SK-N-DZ (cell line): ENCODE measurements around the gene NEMF.
"Not testable (repeated sequence)": the region's sequence is repeated elsewhere in the genome, so short reads cannot be mapped to it uniquely, and the experiment has no call there.

Experiments used
- DNase-seq: peaks from one replicate; pipeline ENCODE4 v3.0.0-alpha.2; 2015; ENCODE audit warnings: low spot score
- small RNA-seq, 2 experiments: library from RNA; depleted of rRNA; stranded (forward); fragments of <200 nt; gene quantifications; one replicate each; pipeline ENCODE3, GENCODE V24; 2014

Gene NEMF

DNA sequence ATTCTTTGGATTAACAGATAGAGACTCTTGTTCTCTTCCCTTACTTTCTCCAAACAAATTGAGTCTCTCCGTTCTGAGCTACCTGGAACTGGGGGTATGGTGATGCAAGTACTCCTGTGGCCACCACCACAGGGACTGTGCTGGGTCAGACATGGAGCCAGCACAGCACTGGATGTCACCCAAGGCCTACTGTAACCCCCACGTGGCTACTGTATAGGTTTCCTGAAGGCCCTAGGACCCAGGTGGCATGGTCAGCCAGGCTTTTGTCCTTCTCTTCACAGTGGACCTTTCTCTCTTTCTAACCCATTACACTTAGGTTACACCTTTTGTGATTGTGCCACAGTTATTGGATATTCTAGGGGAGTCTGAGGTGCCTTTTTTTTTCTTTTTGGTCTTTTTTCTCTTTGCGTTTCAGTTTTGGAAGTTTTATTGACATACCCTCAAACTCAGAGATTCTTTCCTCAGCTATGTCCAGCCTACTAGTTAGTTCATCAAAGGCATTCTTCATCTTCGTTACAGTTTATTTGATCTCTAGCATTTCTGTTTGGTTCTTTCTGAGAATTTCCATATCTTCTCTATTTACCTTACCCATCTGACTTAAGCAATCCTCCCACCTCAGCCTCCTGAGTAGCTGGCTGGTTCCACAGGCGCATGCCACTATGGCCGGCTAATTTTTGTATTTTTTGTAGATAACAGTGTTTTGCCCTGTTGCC is 90.6 kb downstream of the NEMF start:
- DNase-seq: no peak

DNA sequence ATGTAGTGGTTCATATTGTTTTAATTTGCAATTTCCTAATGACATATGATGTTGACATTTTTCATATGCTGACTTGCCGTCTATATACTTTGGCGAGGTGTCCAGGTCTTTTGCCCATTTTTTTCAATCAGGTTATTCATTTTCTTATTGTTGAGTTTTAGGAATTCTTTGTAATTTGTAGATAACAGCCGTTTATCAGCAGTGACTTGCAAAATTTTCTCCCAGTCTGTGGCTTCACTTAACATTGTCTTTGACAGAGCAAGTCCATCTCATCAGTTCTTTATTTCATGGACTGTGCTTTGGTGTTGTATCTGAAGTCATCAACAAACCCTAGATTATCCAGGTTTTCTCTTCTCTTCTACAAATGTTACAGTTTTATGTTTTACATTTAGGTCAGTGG is 97.2 kb downstream of the NEMF start:
- DNase-seq: no peak

DNA sequence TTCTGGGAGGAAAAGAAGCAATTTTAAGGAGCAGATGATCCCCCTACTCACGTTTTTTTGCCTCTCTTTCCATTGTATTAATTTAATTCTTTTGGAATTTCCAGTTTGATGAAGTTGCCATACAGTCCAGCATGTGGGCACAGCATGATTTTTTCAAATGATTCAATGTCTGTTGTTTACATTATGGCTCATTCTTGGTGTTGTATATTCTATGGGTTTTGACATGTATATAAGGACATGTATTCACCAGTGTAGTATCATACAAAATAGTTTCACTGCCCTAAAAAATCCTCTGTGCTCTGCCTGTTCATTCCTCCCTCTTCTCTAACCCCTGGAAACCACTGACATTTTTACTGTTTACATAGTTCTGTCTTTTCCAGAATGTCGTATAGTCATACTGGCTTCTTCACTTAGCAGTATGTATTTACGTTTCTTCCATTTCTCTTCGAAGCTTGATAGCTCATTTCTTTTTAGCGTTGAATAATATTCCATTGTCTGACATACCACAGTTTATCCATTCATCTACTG is 98.0 kb downstream of the NEMF start:
- DNase-seq: no peak

DNA sequence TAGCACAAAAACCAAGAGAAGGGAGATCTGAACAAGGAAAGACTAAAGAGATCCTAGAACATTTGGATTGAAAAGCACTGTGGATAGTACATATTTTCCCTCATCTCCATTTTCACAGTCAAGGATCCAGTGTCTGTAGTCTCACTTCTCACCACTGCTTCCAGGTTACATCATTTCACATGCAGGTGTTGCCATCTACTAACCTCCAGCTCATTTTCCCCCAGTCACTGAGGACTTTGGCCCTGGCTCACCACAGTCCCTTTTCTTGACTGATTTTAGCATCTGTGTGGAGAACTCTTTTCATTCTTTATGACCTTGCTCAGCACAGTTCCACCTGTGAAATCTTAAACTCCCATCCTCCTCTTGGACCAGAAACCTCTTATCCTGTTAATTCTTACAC is 106.1 kb downstream of the NEMF start:
- DNase-seq: not testable (repeated sequence)

DNA sequence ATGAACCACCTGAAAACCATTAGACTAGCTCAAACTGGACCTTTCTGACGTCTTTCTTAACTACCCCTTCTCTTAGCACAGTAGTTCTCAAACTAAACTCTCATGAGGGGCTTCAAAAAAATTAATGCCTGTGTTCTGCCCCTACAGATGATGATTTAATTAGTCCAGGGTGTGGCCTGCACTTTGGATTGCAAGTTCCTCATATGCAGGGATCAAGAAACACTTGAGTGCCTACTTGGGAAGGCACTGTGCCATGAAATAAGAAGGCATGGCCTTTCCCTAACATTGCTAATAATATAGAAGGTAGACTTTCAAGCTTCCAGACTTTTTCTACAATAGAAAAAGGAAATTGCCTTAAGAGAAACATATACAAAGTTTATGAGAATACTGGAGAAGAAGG is 107.4 kb downstream of the NEMF start:
- DNase-seq: no peak

DNA sequence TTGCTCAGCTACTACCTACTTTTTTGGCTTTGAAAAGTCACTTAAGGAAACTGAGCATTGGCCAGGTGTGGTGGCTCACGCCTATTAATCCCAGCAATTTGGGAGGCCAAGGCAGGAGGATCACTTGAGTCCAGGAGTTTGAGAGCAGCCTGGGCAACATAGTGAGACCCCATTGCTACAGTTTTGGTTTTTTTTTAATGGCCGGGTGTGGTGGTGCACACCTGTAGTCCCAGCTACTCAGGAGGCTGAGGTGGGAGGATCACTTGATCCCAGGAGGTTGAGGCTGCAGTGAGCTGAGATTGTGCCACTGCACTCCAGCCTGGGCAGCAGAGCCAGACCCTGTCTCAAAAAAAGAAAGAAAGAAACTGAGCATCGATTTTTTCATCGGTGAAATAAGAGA is 116.9 kb downstream of the NEMF start:
- not testable (repeated sequence) for DNase-seq

DNA sequence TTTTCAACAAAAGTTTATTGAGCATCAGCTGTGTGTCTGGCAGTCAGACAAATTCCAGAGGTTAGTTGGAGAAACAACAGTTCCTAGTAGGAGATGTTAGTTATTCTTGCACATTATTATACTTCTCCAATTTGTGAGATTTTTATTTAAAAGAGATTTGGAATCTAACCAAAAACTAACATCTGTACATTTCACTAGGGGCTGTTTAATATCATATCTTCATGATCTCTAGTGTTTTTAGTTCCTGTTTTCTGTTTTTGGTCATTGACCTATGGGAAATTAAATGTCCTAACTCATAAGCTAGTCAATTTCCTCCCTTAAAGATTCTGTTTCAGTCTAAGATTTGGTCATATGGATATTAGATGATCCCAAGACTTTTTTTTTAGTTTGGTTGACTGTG is 118.8 kb downstream of the NEMF start:
- DNase-seq: no peak

DNA sequence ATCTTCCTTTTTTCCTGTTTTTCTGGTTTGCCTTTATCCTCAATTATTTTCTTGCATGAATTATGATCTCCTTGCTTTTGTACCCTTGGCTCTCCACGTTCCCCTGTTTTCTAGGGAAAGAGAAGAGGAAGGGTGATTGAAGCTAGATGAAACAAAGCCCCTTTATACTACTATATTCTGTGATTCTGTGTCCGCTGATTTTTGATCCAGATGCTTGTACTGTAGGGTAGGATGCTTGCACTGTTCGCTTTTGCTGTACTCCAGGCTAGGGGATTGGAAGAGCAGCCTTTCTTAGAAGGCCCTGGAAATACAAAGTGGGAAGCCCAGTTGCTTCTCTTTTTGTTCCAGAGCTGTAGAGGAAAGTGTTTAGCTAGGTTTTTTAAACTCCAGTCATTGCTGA is 119.7 kb downstream of the NEMF start:
- DNase-seq: no peak

Small RNAs within 50 kb of the gene (small RNA-seq; reads per million reads assigned to genes)
- gene RF00019 (0 reads per million in 2 experiments), gene RN7SL2 (3.2 to 120 reads per million in 2 experiments), gene RN7SL3 (0.47 to 13.4 reads per million in 2 experiments), gene RNU6-189P (0 reads per million in 2 experiments), gene RNU6-539P (0 reads per million in 2 experiments)
